OCI-LY3 (cell line): ENCODE measurements around the gene USP22.

Experiments
- H2AFZ ChIP-seq: fragments of 200-600, 300-600 bp; shearing (Covaris generic); 2 replicates; pipeline ENCODE4 v1.6.0; 2014; ENCODE audit warnings: antibody characterized with exemption, low read depth, low read length
- H3K27ac ChIP-seq: fragments of 200-600, 300-600 bp; sonication (generic); 2 replicates; pipeline ENCODE4 v1.5.1; 2014; ENCODE audit warnings: mild to moderate bottlenecking, low read length, moderate library complexity, mixed read lengths
- H3K27me3 ChIP-seq: fragments of 200-600, 300-600 bp; sonication (generic); 2 replicates; pipeline ENCODE4 v1.6.1; 2014; ENCODE audit warnings: low read depth, low read length, mixed read lengths
- H3K36me3 ChIP-seq: fragments of 200-600, 300-600 bp; sonication (generic); replicated peaks from 2 replicates; pipeline ENCODE3; 2014; ENCODE audit warnings: low read depth, low read length, mixed read lengths
- H3K4me1 ChIP-seq: fragments of 300-600, 200-600 bp; sonication (generic); 2 replicates; pipeline ENCODE4 v1.6.1; 2014; ENCODE audit warnings: low read length, mixed read lengths
- H3K4me2 ChIP-seq: fragments of 200-600, 300-600 bp; sonication (generic); 2 replicates; pipeline ENCODE4 v1.6.1; 2014; ENCODE audit warnings: low read length, mixed read lengths
- H3K4me3 ChIP-seq: fragments of 300-600, 200-600 bp; sonication (generic); 2 replicates; pipeline ENCODE4 v1.5.1; 2014; ENCODE audit warnings: antibody characterized with exemption, mild to moderate bottlenecking, low read length, moderate library complexity
- H3K79me2 ChIP-seq: fragments of 300-600, 200-600 bp; shearing (Covaris generic); 2 replicates; pipeline ENCODE4 v1.6.1; 2014; ENCODE audit warnings: mild to moderate bottlenecking, low read length, mixed read lengths
- H3K9ac ChIP-seq: fragments of 300-600, 200-600 bp; shearing (Covaris generic); 2 replicates; pipeline ENCODE4 v1.6.0; 2014; ENCODE audit warnings: mild to moderate bottlenecking, low read length, moderate library complexity
- H3K9me3 ChIP-seq: fragments of 200-600, 300-600 bp; shearing (Covaris generic); 2 replicates; pipeline ENCODE4 v1.6.1; 2014; ENCODE audit warnings: low read length, mixed read lengths; ENCODE audit not compliant: insufficient read depth
- H4K20me1 ChIP-seq: fragments of 200-600, 300-600 bp; sonication (generic); 2 replicates; pipeline ENCODE4 v1.6.1; 2016; ENCODE audit warnings: low read length, mixed read lengths; ENCODE audit not compliant: insufficient read depth
- CTCF ChIP-seq: fragments of 200-600, 300-600 bp; sonication (generic); IDR thresholded peaks from 2 replicates; pipeline ENCODE4 v1.5.1; 2014; ENCODE audit warnings: antibody characterized with exemption, low read length, low read depth
- EZH2phosphoT487 ChIP-seq: fragments of 200-600 bp; shearing (Covaris generic); IDR thresholded peaks from 2 replicates; pipeline ENCODE4 v1.6.1; 2018; ENCODE audit warnings: antibody characterized with exemption, mixed run types, low read depth

The USP22 gene

DNA sequence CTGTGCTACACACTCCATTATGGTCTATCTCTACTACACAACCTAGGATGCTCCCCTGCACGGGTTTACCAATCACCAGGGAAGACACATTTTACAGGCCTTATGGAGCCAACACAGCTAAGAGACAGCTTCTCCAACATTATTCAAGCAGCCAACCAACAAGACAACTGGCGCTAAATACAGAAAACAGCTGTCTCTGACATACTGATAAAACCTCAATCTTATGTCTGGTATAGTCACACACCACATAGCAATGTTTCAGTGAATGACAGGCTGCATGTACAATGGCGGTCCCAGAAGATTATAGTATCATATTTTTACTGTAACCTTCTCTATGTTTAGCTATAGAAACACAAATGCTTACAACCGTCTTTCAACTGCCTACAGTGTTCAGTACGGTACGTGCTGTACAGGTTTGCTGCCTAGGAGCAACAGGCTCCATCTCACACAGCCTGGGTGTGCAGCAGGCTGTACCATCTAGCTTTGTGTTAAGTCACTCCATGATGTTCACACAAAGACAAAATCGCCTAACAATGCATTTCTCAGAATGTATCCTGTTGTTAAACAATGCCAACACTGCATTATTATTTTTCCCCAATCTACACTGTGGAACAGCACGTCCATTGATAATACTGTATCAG, 10.9 kb downstream of the USP22 start:
- Histone ChIP-seq H3K79me2 (peaks cover 99% of the 10 kb centered on the region), H3K4me3 (no peak overlapping the region), H3K9ac (no peak overlapping the region), H3K4me1 (peaks cover 15% of the 10 kb centered on the region), H3K27me3 (no peaks in the 10 kb centered on the region), H3K4me2 (no peak overlapping the region), H3K36me3 (no peaks in the 10 kb centered on the region), H3K9me3 (no peaks in the 10 kb centered on the region), H3K27ac (no peak overlapping the region), H4K20me1 (peaks cover 82% of the 10 kb centered on the region), H2AFZ (no peak overlapping the region)
- no peak for TF ChIP-seq CTCF
- TF ChIP-seq EZH2phosphoT487, result no peak

GRCh38 chr17:21030375-21030774, 12.4 kb downstream of the USP22 start:
- no peak overlapping the region for H3K4me2 ChIP-seq

DNA sequence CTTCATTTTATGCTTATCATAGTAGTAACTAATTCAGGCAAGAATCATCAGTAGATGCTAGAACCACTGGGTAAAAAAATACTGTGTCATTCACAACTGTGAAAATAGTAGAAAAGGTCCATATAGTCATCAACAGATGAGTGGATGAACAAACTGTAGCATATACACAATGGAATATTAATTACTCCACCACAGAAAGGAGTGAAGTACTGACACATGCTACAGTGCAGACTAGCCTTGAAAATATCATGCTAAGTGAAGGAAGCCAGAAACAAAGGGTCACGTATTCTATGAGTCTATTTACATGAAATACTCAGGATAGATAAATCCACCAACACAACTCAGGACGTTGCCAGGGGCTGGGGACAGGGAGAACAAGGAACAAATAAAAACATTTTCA, 13.3 kb downstream of the USP22 start:
- no peak overlapping the region for H3K27ac ChIP-seq
- peaks cover 60% of the 10 kb centered on the region for H4K20me1 ChIP-seq
- TF ChIP-seq CTCF (no peak), EZH2phosphoT487 (no peak)
- H3K4me2 ChIP-seq, result no peak overlapping the region
- no peaks in the 10 kb centered on the region for H3K36me3 ChIP-seq
- no peaks in the 10 kb centered on the region for H3K27me3 ChIP-seq
- H2AFZ ChIP-seq, result no peak overlapping the region
- H3K4me3 ChIP-seq, result no peak overlapping the region
- H3K4me1 ChIP-seq, result peaks cover 6% of the 10 kb centered on the region
- no peak overlapping the region for H3K9ac ChIP-seq
- peaks cover 99% of the 10 kb centered on the region for H3K79me2 ChIP-seq
- H3K9me3 ChIP-seq, result no peaks in the 10 kb centered on the region

More at GRCh38 chr17:21030375-21030774, 12.4 kb downstream of the USP22 start:
- Histone ChIP-seq H2AFZ (no peak overlapping the region), H3K9ac (no peak overlapping the region), H3K4me1 (peaks cover 15% of the 10 kb centered on the region), H4K20me1 (peaks cover 69% of the 10 kb centered on the region), H3K79me2 (peaks cover 99% of the 10 kb centered on the region), H3K27ac (no peak overlapping the region), H3K9me3 (no peaks in the 10 kb centered on the region), H3K36me3 (no peaks in the 10 kb centered on the region), H3K27me3 (no peaks in the 10 kb centered on the region), H3K4me3 (no peak overlapping the region)
- TF ChIP-seq EZH2phosphoT487, result no peak

GRCh38 chr17:21029036-21029435, 13.8 kb downstream of the USP22 start:
- H3K79me2 ChIP-seq, result peaks cover 99% of the 10 kb centered on the region
- TF ChIP-seq EZH2phosphoT487 (no peak), CTCF (no peak)
- no peak overlapping the region for H3K27ac ChIP-seq
- no peak overlapping the region for H2AFZ ChIP-seq
- no peaks in the 10 kb centered on the region for H3K36me3 ChIP-seq
- H3K9me3 ChIP-seq, result no peaks in the 10 kb centered on the region
- H3K4me2 ChIP-seq, result no peak overlapping the region
- peaks cover 59% of the 10 kb centered on the region for H4K20me1 ChIP-seq
- no peaks in the 10 kb centered on the region for H3K27me3 ChIP-seq
- no peak overlapping the region for H3K4me3 ChIP-seq
- no peak overlapping the region for H3K9ac ChIP-seq
- H3K4me1 ChIP-seq, result peaks cover 1% of the 10 kb centered on the region
